GM19240 (cell line): ENCODE data around the gene MKLN1.
"Not testable (repeated sequence)": the region's sequence is repeated elsewhere in the genome, so short reads cannot be mapped to it uniquely, and the experiment has no call there.

Source experiments
- DNase-seq: peaks from one replicate; pipeline ENCODE4 v3.0.0; 2011; ENCODE audit warnings: low spot score; ENCODE audit not compliant: insufficient read length

MKLN1 gene

GRCh38 chr7:131390275-131390674 lies 62.6 kb downstream of the MKLN1 start:
- no peak for DNase-seq

DNA sequence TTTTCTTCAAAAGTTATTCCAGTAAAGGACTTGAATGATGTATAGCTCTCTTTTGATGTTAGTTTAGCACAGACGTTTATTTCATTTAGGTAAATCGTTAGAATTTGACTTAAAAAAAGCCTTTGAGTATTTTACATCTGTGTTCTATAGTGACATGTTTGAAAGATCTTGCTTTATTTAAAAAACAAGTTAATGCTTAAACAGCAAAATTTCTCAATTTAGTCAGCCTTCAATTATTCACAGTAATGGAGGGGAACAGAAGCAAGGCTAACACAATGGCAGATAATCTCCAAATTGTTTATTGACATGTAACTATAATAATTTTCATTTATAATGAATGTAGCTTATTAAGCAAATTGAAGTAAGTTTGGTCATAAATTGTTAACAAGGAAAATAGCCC lies 63.5 kb downstream of the MKLN1 start:
- no peak for DNase-seq

DNA sequence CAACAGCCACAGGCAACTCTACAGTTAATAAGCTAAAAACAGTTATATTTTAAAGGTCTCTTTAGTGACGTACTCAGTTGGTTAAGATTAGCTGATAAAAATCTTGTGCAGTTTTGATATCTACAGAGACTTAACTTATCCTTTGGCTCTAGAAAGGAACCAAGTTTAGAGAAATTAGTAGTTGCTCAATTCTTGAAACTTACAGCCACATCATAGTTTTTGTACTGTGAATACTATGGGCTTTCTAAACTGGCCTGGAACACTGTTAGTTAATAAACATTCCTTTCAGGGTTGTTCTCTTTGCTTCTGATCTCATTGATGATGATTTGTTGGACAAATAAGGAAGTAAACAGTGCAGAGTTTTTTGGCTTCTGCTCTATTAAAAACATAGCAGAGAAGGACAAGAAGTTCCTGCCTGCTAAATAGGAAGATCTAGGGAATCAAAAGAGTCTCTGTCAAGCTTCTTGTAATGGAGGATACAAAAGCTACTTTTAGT lies 73.1 kb downstream of the MKLN1 start:
- no peak for DNase-seq

- DNase-seq, result no peak
Measured at GRCh38 chr7:131401194-131401593, 73.5 kb downstream of the MKLN1 start.

DNA sequence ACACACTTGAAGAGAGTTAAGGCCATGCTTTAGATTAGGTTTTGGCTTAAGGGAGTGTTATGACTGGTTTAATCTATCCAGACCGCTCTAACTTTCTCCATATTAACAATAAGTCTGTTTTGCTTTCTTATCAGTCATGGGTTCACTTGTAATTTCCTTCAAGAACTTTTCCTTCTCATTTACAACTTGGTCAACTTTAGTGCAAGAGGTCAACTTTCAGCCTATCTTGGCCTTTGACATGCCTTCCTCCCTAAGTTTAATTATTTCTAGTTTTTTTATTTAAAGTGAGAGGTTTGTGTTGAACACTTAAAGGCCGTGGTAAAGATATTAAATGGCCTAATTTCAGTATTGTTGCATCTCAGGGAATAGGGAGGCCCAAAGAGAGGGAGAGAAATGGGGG lies 75.6 kb downstream of the MKLN1 start:
- DNase-seq, result no peak

- DNase-seq, result no peak
Measured at GRCh38 chr7:131404226-131404911, 76.7 kb downstream of the MKLN1 start.

GRCh38 chr7:131409129-131409766 lies 81.6 kb downstream of the MKLN1 start:
- no peak for DNase-seq

DNA sequence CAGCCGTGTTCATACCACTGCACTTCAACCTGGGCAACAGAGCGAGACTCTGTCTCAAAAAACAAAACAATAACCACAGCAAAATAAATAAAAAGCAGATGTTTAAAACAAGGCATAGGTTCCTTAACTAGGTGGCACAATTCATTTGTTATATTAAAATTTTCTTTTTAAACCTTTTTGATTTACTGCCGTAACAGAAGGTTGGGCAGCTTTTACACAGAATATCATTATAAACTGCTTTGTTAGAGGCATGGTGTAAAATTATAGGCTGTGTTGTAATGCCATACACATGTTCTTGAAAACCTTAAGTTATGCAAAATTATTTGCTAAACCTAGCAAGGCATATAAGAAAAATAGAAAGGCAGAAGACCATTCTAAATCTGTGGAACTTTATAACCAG lies 84.4 kb downstream of the MKLN1 start:
- DNase-seq, result no peak

DNA sequence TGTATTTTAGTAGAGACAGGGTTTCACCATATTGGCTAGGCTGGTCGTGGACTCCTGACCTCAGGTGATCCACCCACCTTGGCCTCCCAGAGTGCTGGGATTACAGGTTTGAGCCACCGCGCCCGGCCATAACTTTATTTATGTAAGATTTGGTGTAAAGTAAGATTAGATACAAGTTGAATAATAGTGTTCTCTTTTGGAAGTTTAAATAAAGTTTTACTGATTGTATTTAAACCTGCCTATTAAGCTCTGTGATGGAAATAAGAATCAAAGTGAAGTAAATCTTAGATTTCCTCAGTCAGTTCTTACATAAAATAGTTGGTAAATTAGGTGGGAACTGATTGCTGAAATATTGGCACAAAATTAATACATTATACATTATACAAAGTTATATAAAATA lies 86.0 kb downstream of the MKLN1 start:
- no peak for DNase-seq

DNA sequence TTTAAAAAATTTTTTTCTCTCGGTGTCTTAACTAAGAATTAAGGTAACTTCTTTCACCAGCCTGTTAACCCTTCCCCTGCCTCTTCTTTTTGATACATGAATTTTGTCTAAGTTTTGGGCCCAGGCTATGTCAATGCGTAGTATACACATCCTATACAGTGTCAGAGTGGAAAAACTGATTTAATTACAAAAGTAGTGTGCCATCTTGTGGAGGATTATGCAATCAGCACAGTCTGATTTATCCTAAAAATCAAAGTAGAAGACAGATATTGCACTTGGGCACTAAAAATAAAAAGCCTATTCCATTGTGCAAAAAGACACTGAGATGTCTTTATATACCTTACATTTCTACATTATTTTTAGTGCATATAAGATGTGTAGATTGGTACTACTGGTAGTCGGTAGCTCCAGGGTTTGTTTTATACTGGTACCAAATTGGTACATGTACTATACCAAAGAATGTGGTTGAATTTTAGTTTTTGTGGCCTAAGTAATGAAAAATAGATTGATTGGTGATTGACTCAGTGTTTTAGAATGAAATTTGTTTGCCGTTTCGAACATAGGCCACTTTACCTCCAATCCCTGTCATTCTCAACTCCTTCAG lies 96.6 kb downstream of the MKLN1 start:
- no peak for DNase-seq

GRCh38 chr7:131425992-131426391 lies 98.3 kb downstream of the MKLN1 start:
- DNase-seq, result no peak

- DNase-seq, result not testable (repeated sequence)
Measured at GRCh38 chr7:131430826-131431225, 103.2 kb downstream of the MKLN1 start.

DNA sequence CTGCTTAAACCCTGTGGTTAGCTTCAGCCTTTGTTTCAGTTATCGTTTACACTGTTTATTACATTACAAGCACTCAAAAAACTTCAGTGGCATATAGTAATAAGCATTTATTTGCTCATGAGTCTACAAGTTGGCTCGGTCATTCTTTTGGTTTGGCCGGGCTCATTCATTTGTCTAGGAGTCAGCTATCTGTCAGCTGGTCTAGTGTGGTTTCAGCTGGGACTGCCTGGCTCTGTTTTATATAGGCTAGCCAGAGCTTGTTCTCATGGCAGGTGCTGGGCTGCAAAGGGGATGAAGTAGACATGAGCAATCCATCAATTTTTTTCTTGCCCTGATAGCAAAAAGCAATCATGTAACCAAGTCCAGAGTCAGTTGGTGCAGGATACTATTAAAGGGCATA lies 103.6 kb downstream of the MKLN1 start:
- DNase-seq, result no peak

- DNase-seq, result no peak
Measured at GRCh38 chr7:131431756-131432155, 104.1 kb downstream of the MKLN1 start.

DNA sequence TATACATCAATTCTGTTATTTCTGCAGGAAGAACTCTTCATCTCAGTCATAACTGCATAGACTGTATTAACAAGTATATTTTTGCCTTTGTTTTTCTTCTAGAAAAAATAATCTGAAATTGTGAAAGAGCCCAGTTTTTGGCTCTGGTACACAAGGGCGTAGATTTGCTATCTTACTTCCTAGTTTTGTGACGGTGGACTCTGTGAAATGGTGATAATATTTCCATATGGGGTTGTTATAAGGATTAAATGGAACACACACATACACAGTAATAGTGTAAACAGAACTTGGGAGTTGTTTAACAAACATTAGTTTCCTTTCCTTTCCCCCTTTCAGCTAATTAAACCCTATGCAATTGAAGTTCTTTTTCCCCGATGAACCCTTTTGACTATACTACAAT lies 108.7 kb downstream of the MKLN1 start:
- DNase-seq, result no peak

DNA sequence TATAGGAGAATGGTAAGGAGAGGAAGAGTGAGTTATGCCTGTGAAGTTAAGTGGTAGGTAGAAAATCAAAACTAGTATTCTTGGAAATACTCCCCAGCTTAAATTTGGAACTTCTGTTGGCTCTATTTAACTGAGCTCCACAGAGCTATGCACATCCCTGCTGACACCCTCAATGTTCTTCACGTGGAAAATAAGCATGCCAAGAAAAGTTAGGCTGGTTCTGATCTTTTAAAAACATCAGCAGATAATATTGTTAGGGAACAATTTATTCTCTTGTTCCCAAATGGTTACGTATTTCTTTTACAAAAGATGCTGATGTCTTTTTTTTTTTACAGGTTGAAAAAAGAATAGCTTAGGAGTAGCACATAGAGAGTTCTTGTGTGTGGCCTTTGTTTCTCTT lies 111.3 kb downstream of the MKLN1 start:
- no peak for DNase-seq

DNA sequence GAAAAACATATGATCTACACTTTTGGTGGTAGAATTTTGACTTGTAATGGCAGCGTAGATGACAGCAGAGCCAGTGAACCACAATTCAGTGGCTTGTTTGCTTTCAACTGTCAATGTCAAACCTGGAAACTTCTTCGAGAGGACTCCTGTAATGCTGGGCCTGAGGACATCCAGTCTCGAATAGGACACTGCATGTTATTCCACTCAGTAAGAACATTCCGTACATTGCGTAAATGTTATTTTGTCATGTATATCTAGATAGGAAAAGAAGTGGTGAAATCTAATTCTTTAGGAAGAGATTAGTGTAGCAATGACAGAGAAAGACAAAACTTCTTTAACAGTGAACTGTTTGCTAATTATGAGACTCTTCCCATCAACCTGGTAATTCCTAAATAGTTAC lies 115.8 kb downstream of the MKLN1 start:
- no peak for DNase-seq

DNA sequence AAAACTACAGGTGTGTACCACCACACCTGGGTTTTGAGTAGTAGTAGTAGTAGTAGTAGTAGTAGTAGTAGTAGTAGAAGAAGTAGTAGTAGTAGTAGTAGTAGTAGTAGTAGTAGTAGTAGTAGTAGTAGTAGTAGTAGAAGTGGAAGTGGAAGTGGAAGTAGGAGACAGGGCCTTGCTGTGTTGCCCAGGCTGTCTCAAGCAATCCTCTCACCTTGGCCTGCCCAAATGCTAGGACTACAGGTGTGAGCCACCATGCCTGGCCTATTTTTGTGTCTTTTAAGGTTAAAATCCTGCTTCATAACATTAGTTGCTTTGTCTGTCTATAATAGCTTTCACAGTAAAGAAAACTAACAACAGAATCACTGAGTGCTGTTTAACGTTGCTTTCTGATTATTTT lies 117.0 kb downstream of the MKLN1 start:
- no peak for DNase-seq

DNA sequence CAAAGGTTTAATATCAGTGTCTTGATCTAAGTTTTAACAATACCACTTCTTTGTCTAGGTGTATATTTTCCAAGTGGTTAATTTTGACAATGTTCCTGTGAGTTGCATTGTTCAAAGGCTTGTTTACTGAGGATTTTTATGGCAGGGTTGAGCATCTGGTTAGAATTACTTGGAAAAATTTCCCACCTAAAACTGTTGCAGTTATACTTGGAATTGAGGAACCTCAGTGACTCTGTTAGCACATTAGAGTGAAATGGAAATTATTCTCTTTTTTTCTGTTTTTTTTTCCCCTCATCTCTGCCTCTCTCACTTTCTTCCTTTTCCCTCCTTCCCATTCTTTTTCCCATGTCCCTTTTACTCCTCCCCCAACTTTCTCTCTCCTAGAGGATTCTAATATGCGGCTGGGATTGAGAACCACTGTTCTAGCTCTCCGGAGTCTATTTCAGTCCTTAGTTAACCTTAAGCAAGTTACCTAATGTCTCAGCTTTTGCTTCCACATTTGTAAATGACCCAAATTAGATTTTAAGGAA lies 121.8 kb downstream of the MKLN1 start:
- DNase-seq, result no peak

- DNase-seq, result no peak
Measured at GRCh38 chr7:131454498-131454897, 126.8 kb downstream of the MKLN1 start.

DNA sequence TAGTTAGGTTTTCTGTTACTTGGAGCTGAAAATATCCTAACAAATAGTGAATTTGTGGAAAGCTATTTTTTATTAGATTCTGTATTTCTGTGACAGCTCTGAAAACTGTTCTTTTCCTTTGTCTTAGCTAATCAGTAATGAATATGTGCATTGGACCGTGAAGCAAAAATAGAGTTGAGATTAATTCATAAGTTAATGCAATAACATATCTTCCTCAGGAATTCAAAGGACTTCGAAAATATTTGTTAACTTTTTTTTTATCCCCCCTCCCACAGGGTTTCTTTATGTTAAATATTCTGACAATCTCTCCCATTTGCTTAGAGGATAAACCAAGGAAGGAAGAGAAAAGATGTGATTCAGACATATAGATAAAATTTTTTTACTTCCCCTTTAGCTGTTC lies 127.3 kb downstream of the MKLN1 start:
- no peak for DNase-seq

- DNase-seq, result no peak
Measured at GRCh38 chr7:131455546-131455945, 127.9 kb downstream of the MKLN1 start.

DNA sequence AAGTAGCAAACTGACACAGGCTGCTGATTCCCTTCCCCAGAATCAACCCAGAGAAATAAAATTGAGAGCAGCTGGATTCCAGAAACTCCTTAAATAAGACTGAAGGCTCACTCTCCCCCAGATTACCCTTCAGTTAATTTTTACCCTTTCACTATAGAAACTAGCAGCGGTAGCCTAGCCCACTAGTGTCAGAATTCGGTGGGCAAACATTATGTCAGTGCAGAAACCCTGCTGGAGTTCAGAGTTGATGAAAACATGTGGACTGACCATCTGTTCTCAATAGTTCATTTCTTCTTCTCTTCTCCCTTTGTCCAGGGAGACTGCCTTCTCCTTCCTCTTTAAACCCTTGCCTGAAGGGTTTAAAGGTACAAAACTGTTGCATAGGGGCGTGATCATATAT lies 128.7 kb downstream of the MKLN1 start:
- DNase-seq, result no peak
